Kidney (tissue), 14 donors: ENCODE results near the gene MEN1. TPM values are rescaled to one million over a fixed set of nuclear protein-coding genes. Genes with fewer than 3 reads are reported as not detected.
A peak's percentile ranks its signal among the peaks of the same experiment; 100 is the strongest.

Experiments
- DNase-seq, 5 donors: peaks; one replicate each; pipeline ENCODE4 v3.0.0-alpha.2; 2013 to 2020
- FAIRE-seq: peaks from 2 replicates; lab custom pipeline; 2012; peaks lifted over from hg19 to GRCh38; lab: Jason Lieb, UNC
- H3K27ac ChIP-seq, 2 donors: one replicate each; pipeline ENCODE4 v1.7.0; 2013; ENCODE audit warnings: low read depth in 2 of 2, low read length in 2 of 2, inconsistent platforms in 1 of 2
- H3K27me3 ChIP-seq: one replicate; pipeline ENCODE4 v1.7.1; 2013; ENCODE audit warnings: low read length, inconsistent platforms; ENCODE audit not compliant: control insufficient read depth, insufficient read depth
- H3K36me3 ChIP-seq, 3 donors: one replicate each; pipeline versions ENCODE4 v1.7.0 to v1.7.1; 2013; ENCODE audit warnings: low read length in 3 of 3, control low read depth in 1 of 3, inconsistent platforms in 1 of 3; ENCODE audit not compliant: insufficient read depth in 3 of 3, control insufficient read depth in 2 of 3
- H3K4me1 ChIP-seq, 3 donors: one replicate each; pipeline versions ENCODE4 v1.7.0 to v1.7.1; 2013; ENCODE audit warnings: low read length in 3 of 3, inconsistent platforms in 1 of 3, low read depth in 1 of 3; ENCODE audit not compliant: control insufficient read depth in 2 of 3, insufficient read depth in 2 of 3
- H3K4me3 ChIP-seq, 3 donors: one replicate each; pipeline versions ENCODE4 v1.7.0 to v1.8.1; 2013; ENCODE audit warnings: low read length in 3 of 3, control low read depth in 1 of 3, inconsistent platforms in 1 of 3
- H3K9ac ChIP-seq, 3 donors: one replicate each; pipeline versions ENCODE4 v1.7.0 to v1.7.1; 2013; ENCODE audit warnings: low read length in 3 of 3, control low read depth in 1 of 3, inconsistent platforms in 1 of 3
- H3K9me3 ChIP-seq, 3 donors: one replicate each; pipeline versions ENCODE4 v1.7.0 to v1.7.1; 2013; ENCODE audit warnings: low read length in 3 of 3, control low read depth in 1 of 3, inconsistent platforms in 1 of 3; ENCODE audit not compliant: control insufficient read depth in 2 of 3, insufficient read depth in 1 of 3
- intact Hi-C: fragments of 100-400 bp; cut with DNase I; formaldehyde crosslinking; loops from one replicate; pipeline ENCODE4 v1.11.1; 2022
- polyA plus RNA-seq: library from polyadenylated mRNA; stranded (reverse); fragments of 350-450 nt; fragmentation: Illumina TruSeq; extraction: RNeasy Lipid Tissue Mini Kit (QIAGEN cat#74804); gene quantifications from one replicate; pipeline ENCODE4 v1.2.3, GENCODE V29; 2014; ENCODE audit warnings: low read depth, low replicate concordance; ENCODE audit not compliant: insufficient read depth
- total RNA-seq: library from RNA; stranded (reverse); fragmentation: NEBNext Ultra II Directional; extraction: Animal tissue kit (Norgen Biotek cat#: 25700); gene quantifications from one replicate; pipeline ENCODE4 v1.2.1, GENCODE V29; 2021
- TF ChIP-seq, protein P1 (sequence below): IDR thresholded peaks from 3 replicates; pipeline ENCODE4 v1.5.1; 2012; ENCODE audit warnings: mild to moderate bottlenecking, moderate library complexity, borderline replicate concordance; ENCODE audit not compliant: insufficient read depth; ENCODE audit errors: extremely low read depth
- donor health status: control.
- donor health status: control.
- donor health status: control.
- donor health status: control.
- donor health status: control.
- donor health status: DM: yes; HTN: yes; CAD: no.
- donor health status: Normal renal cell carcinoma (clear cell type).

Gene MEN1
- total and polyA plus RNA-seq, 2 donors from 2014 or later: 20.9 to 24.0 TPM

- intact Hi-C loops: no loop called here
- H3K27ac ChIP-seq: no peak overlapping the region
- FAIRE-seq (no peak), DNase-seq (no peak)
- no peaks in the 10 kb centered on the region for H3K27me3 ChIP-seq
- H3K9ac ChIP-seq: no peak overlapping the region
- H3K9me3 ChIP-seq: no peaks in the 10 kb centered on the region
- H3K36me3 ChIP-seq: peaks cover 0 to 20% (median 13%) of the 10 kb centered on the region in 3 donors
- TF ChIP-seq, protein P1, sequence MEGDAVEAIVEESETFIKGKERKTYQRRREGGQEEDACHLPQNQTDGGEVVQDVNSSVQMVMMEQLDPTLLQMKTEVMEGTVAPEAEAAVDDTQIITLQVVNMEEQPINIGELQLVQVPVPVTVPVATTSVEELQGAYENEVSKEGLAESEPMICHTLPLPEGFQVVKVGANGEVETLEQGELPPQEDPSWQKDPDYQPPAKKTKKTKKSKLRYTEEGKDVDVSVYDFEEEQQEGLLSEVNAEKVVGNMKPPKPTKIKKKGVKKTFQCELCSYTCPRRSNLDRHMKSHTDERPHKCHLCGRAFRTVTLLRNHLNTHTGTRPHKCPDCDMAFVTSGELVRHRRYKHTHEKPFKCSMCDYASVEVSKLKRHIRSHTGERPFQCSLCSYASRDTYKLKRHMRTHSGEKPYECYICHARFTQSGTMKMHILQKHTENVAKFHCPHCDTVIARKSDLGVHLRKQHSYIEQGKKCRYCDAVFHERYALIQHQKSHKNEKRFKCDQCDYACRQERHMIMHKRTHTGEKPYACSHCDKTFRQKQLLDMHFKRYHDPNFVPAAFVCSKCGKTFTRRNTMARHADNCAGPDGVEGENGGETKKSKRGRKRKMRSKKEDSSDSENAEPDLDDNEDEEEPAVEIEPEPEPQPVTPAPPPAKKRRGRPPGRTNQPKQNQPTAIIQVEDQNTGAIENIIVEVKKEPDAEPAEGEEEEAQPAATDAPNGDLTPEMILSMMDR: no peak
- no peak overlapping the region for H3K4me3 ChIP-seq
- peaks cover 0 to 33% (median 0%) of the 10 kb centered on the region in 3 donors for H3K4me1 ChIP-seq
These were observed 47.1 kb upstream of the MEN1 start for GRCh38 chr11:64857485-64857884.

- no peak for FAIRE-seq
- peaks cover 0 to 28% (median 0%) of the 10 kb centered on the region in 3 donors for H3K4me1 ChIP-seq
These were observed 46.3 kb upstream of the MEN1 start for GRCh38 chr11:64856382-64857227.

GRCh38 chr11:64855596-64856304 lies 45.4 kb upstream of the MEN1 start:
- no peaks in the 10 kb centered on the region for H3K9me3 ChIP-seq
- peaks cover 0 to 20% (median 13%) of the 10 kb centered on the region in 3 donors for H3K36me3 ChIP-seq
- peak overlapping the region in 1 of 2 donors; percentile 65 for H3K27ac ChIP-seq
- H3K27me3 ChIP-seq: no peaks in the 10 kb centered on the region
- intact Hi-C loops: no loop called here
- no peak for DNase-seq
- no peak for FAIRE-seq
- H3K9ac ChIP-seq: no peak overlapping the region
- H3K4me3 ChIP-seq: no peak overlapping the region
- H3K4me1 ChIP-seq: peaks cover 0 to 30% (median 0%) of the 10 kb centered on the region in 3 donors
- TF ChIP-seq, protein P1: no peak

More at GRCh38 chr11:64856382-64857227, 46.3 kb upstream of the MEN1 start:
- Histone ChIP-seq H3K9ac (no peak overlapping the region), H3K4me3 (no peak overlapping the region), H3K36me3 (peaks cover 0 to 20% (median 13%) of the 10 kb centered on the region in 3 donors), H3K9me3 (no peaks in the 10 kb centered on the region), H3K27ac (peak overlapping the region; percentile 2 to 34), H3K27me3 (no peaks in the 10 kb centered on the region)
- intact Hi-C loops: no loop called here
- TF ChIP-seq, protein P1: no peak
- peak in 1 of 5 donors; percentile 95 for DNase-seq
